Nephron progenitor cell (in vitro differentiated cells): Measurements from ENCODE around the gene TLL2.

Experiments used
- DNase-seq: peaks from one replicate; pipeline ENCODE4 v3.0.0; 2021
- H3K27ac Mint-ChIP-seq: 2 replicates; pipeline ENCODE4 v1.8.0; 2021; ENCODE audit warnings: mild to moderate bottlenecking, moderate library complexity, mixed read lengths
- H3K27me3 Mint-ChIP-seq: 2 replicates; pipeline ENCODE4 v1.8.0; 2021; ENCODE audit warnings: mild to moderate bottlenecking, low read depth, mixed read lengths; ENCODE audit not compliant: poor library complexity
- H3K36me3 Mint-ChIP-seq: 2 replicates; pipeline ENCODE4 v1.8.0; 2021; ENCODE audit warnings: low read depth, mixed read lengths
- H3K4me1 Mint-ChIP-seq: 2 replicates; pipeline ENCODE4 v1.8.0; 2021; ENCODE audit warnings: mixed read lengths
- H3K4me3 Mint-ChIP-seq: 2 replicates; pipeline ENCODE4 v1.8.0; 2021; ENCODE audit warnings: mild to moderate bottlenecking, moderate library complexity, mixed read lengths
- H3K9me3 Mint-ChIP-seq: 2 replicates; pipeline ENCODE4 v1.8.0; 2021; ENCODE audit warnings: mild to moderate bottlenecking, moderate library complexity, mixed read lengths
- CTCF ChIP-seq: fragments of 200-600 bp; sonication (generic); IDR thresholded peaks from 2 replicates; pipeline ENCODE4 v1.5.0; 2021; ENCODE audit warnings: antibody characterized with exemption

The TLL2 gene

GRCh38 chr10:96324447-96324846, 189.3 kb downstream of the TLL2 start:
- DNase-seq, result no peak
- Mint-ChIP-seq H3K9me3 (no peaks in the 10 kb centered on the region), H3K36me3 (no peaks in the 10 kb centered on the region), H3K4me1 (peaks cover 10% of the 10 kb centered on the region), H3K27me3 (peaks cover 3% of the 10 kb centered on the region), H3K4me3 (no peak overlapping the region), H3K27ac (no peak overlapping the region)
- TF ChIP-seq CTCF, result no peak

- TF ChIP-seq CTCF, result no peak
- no peak overlapping the region for H3K4me3 Mint-ChIP-seq
- no peaks in the 10 kb centered on the region for H3K27me3 Mint-ChIP-seq
- peaks cover 10% of the 10 kb centered on the region for H3K4me1 Mint-ChIP-seq
- DNase-seq, result no peak
- H3K9me3 Mint-ChIP-seq, result no peaks in the 10 kb centered on the region
- no peaks in the 10 kb centered on the region for H3K36me3 Mint-ChIP-seq
- no peak overlapping the region for H3K27ac Mint-ChIP-seq
Observed at GRCh38 chr10:96322275-96322674, 191.5 kb downstream of the TLL2 start.

- no peak for DNase-seq
- no peaks in the 10 kb centered on the region for H3K9me3 Mint-ChIP-seq
- TF ChIP-seq CTCF, result no peak
- H3K4me1 Mint-ChIP-seq, result peaks cover 10% of the 10 kb centered on the region
- H3K36me3 Mint-ChIP-seq, result no peaks in the 10 kb centered on the region
- H3K27me3 Mint-ChIP-seq, result no peaks in the 10 kb centered on the region
- no peak overlapping the region for H3K27ac Mint-ChIP-seq
- H3K4me3 Mint-ChIP-seq, result no peak overlapping the region
Observed at GRCh38 chr10:96321822-96322221, 191.9 kb downstream of the TLL2 start.

- TF ChIP-seq CTCF, result no peak
- no peak overlapping the region for H3K27ac Mint-ChIP-seq
- H3K4me1 Mint-ChIP-seq, result peaks cover 10% of the 10 kb centered on the region
- H3K9me3 Mint-ChIP-seq, result no peaks in the 10 kb centered on the region
- no peaks in the 10 kb centered on the region for H3K27me3 Mint-ChIP-seq
- no peak overlapping the region for H3K4me3 Mint-ChIP-seq
- H3K36me3 Mint-ChIP-seq, result no peaks in the 10 kb centered on the region
- DNase-seq, result no peak
Observed at GRCh38 chr10:96319754-96320474, 193.8 kb downstream of the TLL2 start.

GRCh38 chr10:96317067-96317833, 196.5 kb downstream of the TLL2 start:
- no peaks in the 10 kb centered on the region for H3K36me3 Mint-ChIP-seq
- no peaks in the 10 kb centered on the region for H3K9me3 Mint-ChIP-seq
- TF ChIP-seq CTCF, result no peak

More at GRCh38 chr10:96317067-96317833, 196.5 kb downstream of the TLL2 start:
- H3K4me3 Mint-ChIP-seq, result no peak overlapping the region
- peaks cover 10% of the 10 kb centered on the region for H3K4me1 Mint-ChIP-seq
- no peaks in the 10 kb centered on the region for H3K27me3 Mint-ChIP-seq
- no peak overlapping the region for H3K27ac Mint-ChIP-seq
- DNase-seq, result no peak
